Right renal cortex interstitium (tissue), 3 donors: ENCODE measurements around the gene MMP10. TPM values are rescaled to one million over a fixed set of nuclear protein-coding genes. Genes with fewer than 3 reads are reported as not detected.

Experiments
- DNase-seq, 3 donors: peaks; one replicate each; pipeline ENCODE4 v3.0.0-alpha.2; 2013; ENCODE audit warnings: low read depth in 3 of 3, low spot score in 2 of 3
- polyA plus RNA-seq, 3 donors: library from polyadenylated mRNA; unstranded; fragments of 120-200 nt; gene quantifications; one replicate each; pipeline ENCODE4 v1.2.1, GENCODE V29; 2013; ENCODE audit not compliant: insufficient read length in 3 of 3

MMP10 gene
- polyA plus RNA-seq = not detected

GRCh38 chr11:102780491-102780918 is at the start of gene MMP10:
Gene MMP10, minus strand, starts transcription at chr11:102780628. Its CDS starts 37 bp downstream, at chr11:102780591.
- DNase-seq = no peak

GRCh38 chr11:102829316-102830000 is 49.0 kb upstream of the MMP10 start:
- no peak for DNase-seq

DNA sequence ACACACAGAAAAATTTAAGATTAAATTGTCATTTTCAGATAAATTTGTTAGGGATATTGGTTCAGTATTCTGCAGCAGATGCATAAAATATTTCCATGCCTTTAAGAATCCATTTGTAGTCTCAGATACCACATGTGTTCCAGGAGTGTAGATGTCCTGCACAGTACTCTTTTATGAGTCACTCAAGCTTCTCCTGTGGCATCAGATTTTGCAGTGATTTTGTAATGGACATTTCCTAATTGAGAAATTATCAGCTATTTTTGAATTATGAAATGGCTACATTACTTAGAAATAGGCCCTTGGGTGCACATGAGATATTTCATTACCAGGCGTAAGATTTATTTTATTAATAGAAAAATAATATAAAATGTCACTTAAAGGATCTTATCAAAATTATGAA is 44.1 kb upstream of the MMP10 start:
- DNase-seq = no peak

DNA sequence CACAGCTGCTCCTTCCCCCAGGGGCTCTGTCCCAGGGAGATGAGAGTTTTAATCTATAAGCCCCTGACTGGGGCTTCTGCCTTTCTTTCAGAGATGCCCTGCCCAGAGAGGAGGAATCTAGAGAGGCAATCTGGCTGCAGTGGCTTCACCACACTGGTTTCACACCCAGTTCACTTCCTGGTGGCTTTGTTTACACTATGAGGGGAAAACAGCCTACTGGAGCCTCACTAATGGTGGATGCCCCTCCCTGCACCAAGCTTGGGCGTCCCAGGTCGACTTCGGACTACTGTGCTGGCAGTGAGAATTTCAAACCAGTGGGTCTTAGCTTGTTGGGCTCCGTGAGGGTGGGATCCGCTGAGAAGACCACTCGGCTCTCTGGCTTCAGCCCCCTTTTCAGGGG is 39.1 kb upstream of the MMP10 start:
- no peak for DNase-seq

DNA sequence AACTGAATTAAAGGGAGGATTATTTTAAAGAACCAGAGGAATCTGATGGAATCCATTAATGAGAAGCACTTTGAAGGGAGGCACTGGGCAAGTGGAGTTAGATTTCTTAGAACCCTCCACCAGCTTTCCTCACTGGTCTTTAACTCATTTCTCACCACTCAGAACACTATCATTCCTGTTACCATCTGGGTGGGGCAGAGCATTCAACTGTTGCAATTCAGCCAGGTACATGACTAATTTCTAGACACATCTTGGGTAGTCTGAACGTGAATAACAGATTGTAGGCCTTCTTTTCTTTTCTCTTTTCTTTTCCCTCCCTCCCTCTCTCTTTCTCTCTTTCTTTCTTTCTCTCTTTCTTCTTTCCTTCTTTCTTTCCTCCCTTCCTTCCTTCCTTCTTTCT is 33.1 kb upstream of the MMP10 start:
- DNase-seq = no peak

GRCh38 chr11:102812188-102812587 is 31.8 kb upstream of the MMP10 start:
- no peak for DNase-seq

- no peak for DNase-seq
Observed at GRCh38 chr11:102810950-102811660, 30.7 kb upstream of the MMP10 start.

DNA sequence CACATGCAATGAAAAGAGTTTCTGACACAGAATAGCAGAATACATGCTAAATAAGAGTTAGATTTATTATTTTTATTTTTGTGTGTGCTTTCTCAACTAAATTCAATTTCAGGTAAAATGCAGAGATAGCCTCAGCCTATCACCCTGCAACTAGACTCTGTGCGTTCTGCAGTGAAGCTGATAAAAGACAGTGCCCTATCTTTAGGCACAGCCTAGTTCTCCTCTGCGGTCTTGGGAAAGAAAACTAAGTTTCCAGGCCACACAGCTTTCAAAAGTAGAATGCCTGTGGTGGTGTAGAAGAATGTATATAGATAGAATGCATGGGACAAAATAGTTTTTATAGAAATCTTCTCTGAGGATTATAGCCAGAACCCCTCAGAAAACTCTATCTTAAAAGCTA is 29.5 kb upstream of the MMP10 start:
- no peak for DNase-seq

- no peak for DNase-seq
Observed at GRCh38 chr11:102807921-102808320, 27.5 kb upstream of the MMP10 start.

- no peak for DNase-seq
Observed at GRCh38 chr11:102806296-102806695, 25.9 kb upstream of the MMP10 start.

DNA sequence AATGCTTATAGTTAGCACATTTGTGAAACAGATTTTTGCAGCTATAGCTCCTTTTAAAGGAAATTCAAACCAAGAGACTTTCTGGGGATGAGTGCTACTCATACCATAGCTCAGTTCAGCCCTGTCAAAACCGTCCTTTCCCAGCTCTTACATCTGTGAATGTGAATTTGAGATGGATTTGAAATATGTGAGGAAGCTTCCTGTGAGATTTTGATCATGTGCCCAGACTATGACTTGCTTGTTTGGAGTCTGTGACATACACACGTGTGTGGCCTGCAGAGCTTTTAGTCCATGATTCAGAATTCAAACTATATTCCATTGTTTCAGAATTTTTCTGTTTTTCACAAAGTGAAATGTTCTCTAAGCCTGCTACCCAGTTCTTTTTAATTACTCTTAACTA is 21.9 kb upstream of the MMP10 start:
- DNase-seq = no peak

GRCh38 chr11:102800767-102801166 is 20.3 kb upstream of the MMP10 start:
- no peak for DNase-seq

GRCh38 chr11:102799681-102800340 is 19.4 kb upstream of the MMP10 start:
- no peak for DNase-seq

DNA sequence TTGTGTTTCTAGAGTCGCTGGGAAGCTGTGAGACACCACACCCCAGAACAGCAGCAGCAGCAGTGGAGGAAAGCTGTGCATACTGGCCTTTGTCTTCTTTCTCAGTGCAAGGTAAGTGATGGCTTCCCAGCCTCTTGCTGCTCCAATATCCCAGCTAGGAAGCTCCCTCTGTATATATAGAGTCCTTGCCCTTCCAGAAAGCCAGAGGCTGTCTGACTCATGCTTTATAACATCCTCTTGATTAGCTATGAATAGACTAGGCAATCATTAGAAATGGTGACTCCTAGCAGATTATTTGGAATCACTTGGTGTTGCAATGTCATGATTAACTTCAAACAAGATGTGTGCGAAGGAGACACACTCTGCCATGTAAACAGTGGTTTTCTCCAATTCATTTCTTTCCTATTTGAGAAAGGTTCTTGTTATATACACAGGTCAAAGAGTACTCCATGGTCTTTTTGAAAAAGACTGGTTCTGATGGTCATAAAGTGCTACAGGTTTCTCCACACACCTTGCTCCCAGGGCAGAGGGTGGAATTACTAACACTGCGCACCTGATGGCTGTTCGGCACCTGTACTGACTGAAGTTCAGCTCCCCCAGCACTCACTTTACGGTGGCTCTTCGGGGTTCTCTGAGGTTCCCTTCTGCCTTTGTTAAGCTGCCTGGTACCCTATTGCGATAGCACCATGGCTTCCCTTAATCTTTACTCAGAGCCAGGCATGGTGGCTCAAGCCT is 17.8 kb upstream of the MMP10 start, which contains the start of gene MMP1:
TSS of gene MMP1 (minus strand) at position 149 of the 735 bp plus-strand sequence. CDS start at position 81, 68 bp downstream.
- no peak for DNase-seq

DNA sequence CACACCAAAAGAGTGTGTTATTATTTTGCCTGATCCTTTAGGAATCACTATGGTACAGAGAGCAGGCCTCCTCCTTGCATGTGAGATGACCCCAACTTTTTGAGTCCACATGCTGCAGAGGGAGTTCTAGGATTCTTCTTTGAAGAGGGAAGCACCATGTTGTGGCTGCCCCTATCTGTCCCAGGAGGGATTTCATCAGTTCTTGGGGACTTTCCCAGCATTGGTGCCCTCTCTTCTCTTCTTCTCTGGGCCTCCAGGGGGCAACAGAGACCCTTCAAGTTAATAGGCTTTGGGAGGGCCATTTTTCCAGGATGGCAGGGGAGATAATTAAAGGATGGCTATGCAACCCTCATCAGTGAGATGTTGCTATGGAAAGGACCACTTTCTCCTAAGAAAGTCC is 14.0 kb upstream of the MMP10 start:
- DNase-seq = no peak

GRCh38 chr11:102793677-102794290 is 13.4 kb upstream of the MMP10 start:
- no peak for DNase-seq

GRCh38 chr11:102792604-102793003 is 12.2 kb upstream of the MMP10 start:
- DNase-seq = no peak

DNA sequence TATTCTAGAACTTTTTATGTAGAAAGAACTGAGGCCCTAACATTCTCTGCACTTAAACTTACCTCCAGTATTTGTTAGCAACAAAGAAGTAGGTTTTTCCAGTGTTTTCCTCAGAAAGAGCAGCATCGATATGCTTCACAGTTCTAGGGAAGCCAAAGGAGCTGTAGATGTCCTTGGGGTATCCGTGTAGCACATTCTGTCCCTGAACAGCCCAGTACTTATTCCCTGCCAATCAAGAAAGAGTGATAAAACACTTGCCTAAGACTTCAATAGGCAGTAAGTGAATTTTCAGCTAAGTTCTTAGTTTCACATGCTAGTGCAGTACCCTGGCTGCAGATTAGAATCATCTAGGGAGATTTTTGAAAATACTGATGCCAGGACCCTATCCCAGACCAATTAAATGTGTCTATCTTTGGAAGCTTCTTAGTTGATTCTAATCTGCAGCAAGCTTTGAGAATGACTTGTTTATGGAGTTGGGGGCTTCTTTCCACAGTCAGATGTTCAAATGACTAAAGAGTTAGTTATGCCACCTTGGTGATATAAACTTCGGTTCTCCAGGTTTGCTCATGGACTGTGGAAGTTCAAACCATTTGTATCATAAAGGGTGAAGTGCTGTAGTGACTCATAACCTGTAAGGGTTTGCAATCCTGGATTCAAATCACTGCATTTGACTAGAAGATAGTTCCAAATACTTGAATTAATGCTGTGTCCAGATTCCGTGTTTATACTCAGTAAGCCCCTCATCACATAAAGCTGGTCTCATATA is 11.0 kb upstream of the MMP10 start:
- no peak for DNase-seq

GRCh38 chr11:102788334-102788995 is 8.0 kb upstream of the MMP10 start:
- no peak for DNase-seq
